ENCODE results near the gene DVL2. TPM values are rescaled to one million over a fixed set of nuclear protein-coding genes. Genes with fewer than 3 reads are reported as not detected.

DVL2 gene
- total and polyA plus RNA-seq, 2 of the 13 experiments (the other 11 are each of a cell fraction or from before 2014, with no cell fraction given): 5.7 to 38.2 TPM

DNA sequence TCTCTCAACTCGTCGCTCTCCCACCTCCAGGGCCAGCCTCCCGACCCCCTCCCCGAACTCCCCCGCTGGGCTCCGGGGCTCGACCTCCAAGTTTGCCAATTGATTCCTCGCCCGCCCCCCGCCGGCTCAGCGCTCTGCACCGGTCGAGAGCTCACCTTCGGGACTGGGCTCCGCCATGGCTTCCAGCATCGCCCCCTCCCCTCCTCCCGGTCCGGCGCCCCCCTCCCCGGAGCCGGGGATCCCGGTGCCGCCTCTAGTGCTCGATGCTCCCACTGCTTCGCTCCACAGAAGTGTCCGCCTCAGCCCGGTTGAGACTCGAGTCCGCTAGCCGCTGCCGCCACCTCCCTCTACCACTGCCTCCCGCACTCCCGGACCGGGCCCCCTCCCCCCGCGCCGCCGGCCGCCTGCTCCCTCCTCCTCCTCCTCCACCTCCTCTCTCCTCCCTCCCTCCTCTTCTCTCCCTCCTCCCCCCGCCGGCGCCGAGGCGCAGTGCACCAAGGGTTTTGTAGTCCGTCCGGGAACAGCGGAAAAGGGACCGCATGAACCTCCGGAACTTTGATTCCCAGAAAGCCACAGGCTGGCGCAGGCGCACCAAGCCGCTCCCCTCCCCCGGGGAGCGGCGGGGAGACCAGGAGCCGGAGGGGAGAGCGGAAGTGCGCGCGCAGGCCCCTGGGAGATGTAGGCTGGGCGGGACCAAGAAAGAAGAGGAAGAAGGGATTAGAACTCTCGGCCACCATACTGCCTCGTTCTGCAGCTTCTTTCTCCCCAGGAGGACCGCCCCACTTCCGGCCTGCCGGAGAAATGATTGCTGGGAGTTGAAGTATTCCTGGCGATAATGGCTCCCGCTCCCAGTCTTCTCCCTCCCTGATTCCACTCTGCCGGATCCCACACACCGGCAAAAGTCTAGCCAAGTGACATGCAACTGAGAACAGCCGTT is 5.0 kb upstream of the DVL2 start, which contains the start of gene PHF23 (continued):
- TF ChIP-seq ZBTB40 (IDR thresholded peaks at IDR 0.05) (peak; percentile 67), ZBTB40 (CRISPR knock-in tag; IDR thresholded peaks at IDR 0.05) (no peak), PBX2 (CRISPR knock-in tag; IDR thresholded peaks at IDR 0.05) (no peak), MXI1 (IDR thresholded peaks at IDR 0.05; ENCODE audit: borderline replicate concordance, low read depth, low read length) (peak; percentile 67; the same call in 2 of the 3 replicates), BHLHE40 (IDR thresholded peaks at IDR 0.05; ENCODE audit: low read length) (0 out of 2 replicates have a peak, but pooled peaks have one; percentile 12), ZZZ3 (CRISPR knock-in tag; IDR thresholded peaks at IDR 0.05; ENCODE audit: borderline replicate concordance) (no peak), ASH2L (IDR thresholded peaks at IDR 0.05; ENCODE audit: insufficient read length, low read depth, low read length) (peak; percentile 83), FOXK2 (IDR thresholded peaks at IDR 0.05) (no peak), RXRA (CRISPR knock-in tag; IDR thresholded peaks at IDR 0.05) (0 out of 2 replicates have a peak, but pooled peaks have one; percentile 30), LCORL (IDR thresholded peaks at IDR 0.05) (no peak), LCORL (CRISPR knock-in tag; IDR thresholded peaks at IDR 0.05) (peak; percentile 66; the same call in 1 of the 2 replicates), NCOR1 (IDR thresholded peaks at IDR 0.05; ENCODE audit: borderline replicate concordance, low read length) (peak; percentile 50; the same call in 1 of the 2 replicates), MATR3 (CRISPR knock-in tag; IDR thresholded peaks at IDR 0.05) (no peak), JUN (CRISPR knock-in tag; IDR thresholded peaks at IDR 0.05) (0 out of 2 replicates have a peak, but pooled peaks have one; percentile 37)
- TF ChIP-seq, protein P1, sequence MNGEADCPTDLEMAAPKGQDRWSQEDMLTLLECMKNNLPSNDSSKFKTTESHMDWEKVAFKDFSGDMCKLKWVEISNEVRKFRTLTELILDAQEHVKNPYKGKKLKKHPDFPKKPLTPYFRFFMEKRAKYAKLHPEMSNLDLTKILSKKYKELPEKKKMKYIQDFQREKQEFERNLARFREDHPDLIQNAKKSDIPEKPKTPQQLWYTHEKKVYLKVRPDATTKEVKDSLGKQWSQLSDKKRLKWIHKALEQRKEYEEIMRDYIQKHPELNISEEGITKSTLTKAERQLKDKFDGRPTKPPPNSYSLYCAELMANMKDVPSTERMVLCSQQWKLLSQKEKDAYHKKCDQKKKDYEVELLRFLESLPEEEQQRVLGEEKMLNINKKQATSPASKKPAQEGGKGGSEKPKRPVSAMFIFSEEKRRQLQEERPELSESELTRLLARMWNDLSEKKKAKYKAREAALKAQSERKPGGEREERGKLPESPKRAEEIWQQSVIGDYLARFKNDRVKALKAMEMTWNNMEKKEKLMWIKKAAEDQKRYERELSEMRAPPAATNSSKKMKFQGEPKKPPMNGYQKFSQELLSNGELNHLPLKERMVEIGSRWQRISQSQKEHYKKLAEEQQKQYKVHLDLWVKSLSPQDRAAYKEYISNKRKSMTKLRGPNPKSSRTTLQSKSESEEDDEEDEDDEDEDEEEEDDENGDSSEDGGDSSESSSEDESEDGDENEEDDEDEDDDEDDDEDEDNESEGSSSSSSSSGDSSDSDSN (CRISPR knock-in tag; IDR thresholded peaks at IDR 0.05): peak; percentile 11; the same call in 1 of the 2 replicates

All from HepG2 (cell line).